ENCODE measurements around the gene CAB39L. TPM values are rescaled to one million over a fixed set of nuclear protein-coding genes. Genes with fewer than 3 reads are reported as not detected.

The CAB39L gene
- polyA plus RNA-seq, 1 donor from 2014 or later = 40.3 TPM

DNA sequence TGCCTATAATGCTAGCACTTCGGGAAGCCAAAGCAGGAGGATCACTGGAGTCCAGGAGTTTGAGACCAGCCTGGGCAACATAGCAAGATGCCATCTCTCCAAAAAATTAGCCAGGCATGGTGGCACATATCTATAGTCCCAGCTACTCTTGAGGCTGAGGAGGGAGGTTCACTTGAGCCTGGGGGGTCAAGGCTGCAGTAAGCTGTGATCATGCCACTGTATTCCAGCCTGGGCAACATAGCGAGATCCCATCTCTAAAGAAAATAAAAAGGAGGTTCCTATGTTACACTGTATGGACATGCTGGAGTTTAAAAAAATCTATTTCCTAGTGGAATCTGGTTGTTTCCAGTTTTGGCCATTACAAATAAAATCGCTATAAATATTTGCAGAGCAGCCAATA, 2.6 kb downstream of the CAB39L start:
- no peak overlapping the region for H3K27ac ChIP-seq (ENCODE audit: low read length)

GRCh38 chr13:49439609-49440008, 4.3 kb downstream of the CAB39L start:
- Histone ChIP-seq H3K9ac (ENCODE audit: low read length) (no peak overlapping the region), H3F3A (ENCODE audit: insufficient read depth, low read length, poor library complexity, severe bottlenecking) (no peaks in the 10 kb centered on the region), H3K36me3 (ENCODE audit: insufficient read depth, low read length) (no peaks in the 10 kb centered on the region), H2AFZ (ENCODE audit: low read depth, low read length) (no peak overlapping the region), H3K4me2 (ENCODE audit: low read length) (no peak overlapping the region), H3K9me2 (ENCODE audit: insufficient read depth, low read length) (no peaks in the 10 kb centered on the region), H3K27me3 (ENCODE audit: insufficient read depth, low read depth, low read length) (no peaks in the 10 kb centered on the region), H3K79me2 (replicated peaks; ENCODE audit: insufficient read depth, low read length) (peaks cover 11% of the 10 kb centered on the region), H3K27ac (ENCODE audit: low read length) (no peak overlapping the region), H3K4me3 (ENCODE audit: low read length) (no peak overlapping the region), H3K9me3 (ENCODE audit: low read length) (no peaks in the 10 kb centered on the region), H4K20me1 (ENCODE audit: insufficient read depth) (no peaks in the 10 kb centered on the region)
- TF ChIP-seq TAF1 (IDR thresholded peaks at IDR 0.05; ENCODE audit: low read depth) (no peak), EZH2 (IDR thresholded peaks at IDR 0.05; ENCODE audit: borderline replicate concordance, insufficient read depth, low read length, poor library complexity, severe bottlenecking) (no peak), EP300 (conservative IDR thresholded peaks at IDR 0.05; ENCODE audit: poor library complexity, severe bottlenecking) (no peak), POLR2AphosphoS5 (IDR thresholded peaks at IDR 0.05) (no peak)
- TF ChIP-seq, protein P1, sequence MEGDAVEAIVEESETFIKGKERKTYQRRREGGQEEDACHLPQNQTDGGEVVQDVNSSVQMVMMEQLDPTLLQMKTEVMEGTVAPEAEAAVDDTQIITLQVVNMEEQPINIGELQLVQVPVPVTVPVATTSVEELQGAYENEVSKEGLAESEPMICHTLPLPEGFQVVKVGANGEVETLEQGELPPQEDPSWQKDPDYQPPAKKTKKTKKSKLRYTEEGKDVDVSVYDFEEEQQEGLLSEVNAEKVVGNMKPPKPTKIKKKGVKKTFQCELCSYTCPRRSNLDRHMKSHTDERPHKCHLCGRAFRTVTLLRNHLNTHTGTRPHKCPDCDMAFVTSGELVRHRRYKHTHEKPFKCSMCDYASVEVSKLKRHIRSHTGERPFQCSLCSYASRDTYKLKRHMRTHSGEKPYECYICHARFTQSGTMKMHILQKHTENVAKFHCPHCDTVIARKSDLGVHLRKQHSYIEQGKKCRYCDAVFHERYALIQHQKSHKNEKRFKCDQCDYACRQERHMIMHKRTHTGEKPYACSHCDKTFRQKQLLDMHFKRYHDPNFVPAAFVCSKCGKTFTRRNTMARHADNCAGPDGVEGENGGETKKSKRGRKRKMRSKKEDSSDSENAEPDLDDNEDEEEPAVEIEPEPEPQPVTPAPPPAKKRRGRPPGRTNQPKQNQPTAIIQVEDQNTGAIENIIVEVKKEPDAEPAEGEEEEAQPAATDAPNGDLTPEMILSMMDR (IDR thresholded peaks at IDR 0.05; ENCODE audit: poor library complexity, severe bottlenecking) = no peak
- TF ChIP-seq, protein P2, sequence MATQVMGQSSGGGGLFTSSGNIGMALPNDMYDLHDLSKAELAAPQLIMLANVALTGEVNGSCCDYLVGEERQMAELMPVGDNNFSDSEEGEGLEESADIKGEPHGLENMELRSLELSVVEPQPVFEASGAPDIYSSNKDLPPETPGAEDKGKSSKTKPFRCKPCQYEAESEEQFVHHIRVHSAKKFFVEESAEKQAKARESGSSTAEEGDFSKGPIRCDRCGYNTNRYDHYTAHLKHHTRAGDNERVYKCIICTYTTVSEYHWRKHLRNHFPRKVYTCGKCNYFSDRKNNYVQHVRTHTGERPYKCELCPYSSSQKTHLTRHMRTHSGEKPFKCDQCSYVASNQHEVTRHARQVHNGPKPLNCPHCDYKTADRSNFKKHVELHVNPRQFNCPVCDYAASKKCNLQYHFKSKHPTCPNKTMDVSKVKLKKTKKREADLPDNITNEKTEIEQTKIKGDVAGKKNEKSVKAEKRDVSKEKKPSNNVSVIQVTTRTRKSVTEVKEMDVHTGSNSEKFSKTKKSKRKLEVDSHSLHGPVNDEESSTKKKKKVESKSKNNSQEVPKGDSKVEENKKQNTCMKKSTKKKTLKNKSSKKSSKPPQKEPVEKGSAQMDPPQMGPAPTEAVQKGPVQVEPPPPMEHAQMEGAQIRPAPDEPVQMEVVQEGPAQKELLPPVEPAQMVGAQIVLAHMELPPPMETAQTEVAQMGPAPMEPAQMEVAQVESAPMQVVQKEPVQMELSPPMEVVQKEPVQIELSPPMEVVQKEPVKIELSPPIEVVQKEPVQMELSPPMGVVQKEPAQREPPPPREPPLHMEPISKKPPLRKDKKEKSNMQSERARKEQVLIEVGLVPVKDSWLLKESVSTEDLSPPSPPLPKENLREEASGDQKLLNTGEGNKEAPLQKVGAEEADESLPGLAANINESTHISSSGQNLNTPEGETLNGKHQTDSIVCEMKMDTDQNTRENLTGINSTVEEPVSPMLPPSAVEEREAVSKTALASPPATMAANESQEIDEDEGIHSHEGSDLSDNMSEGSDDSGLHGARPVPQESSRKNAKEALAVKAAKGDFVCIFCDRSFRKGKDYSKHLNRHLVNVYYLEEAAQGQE (IDR thresholded peaks at IDR 0.05; ENCODE audit: borderline replicate concordance) = no peak

More for the DNA sequence above, 2.6 kb downstream of the CAB39L start:
- Histone ChIP-seq H3K36me3 (ENCODE audit: insufficient read depth, low read length) (no peaks in the 10 kb centered on the region), H3K79me2 (replicated peaks; ENCODE audit: insufficient read depth, low read length) (peaks cover 13% of the 10 kb centered on the region), H3K4me3 (ENCODE audit: low read length) (no peak overlapping the region), H3K27me3 (ENCODE audit: insufficient read depth, low read depth, low read length) (no peaks in the 10 kb centered on the region), H3K4me2 (ENCODE audit: low read length) (no peak overlapping the region), H3K9ac (ENCODE audit: low read length) (no peak overlapping the region), H3K9me3 (ENCODE audit: low read length) (no peaks in the 10 kb centered on the region), H3K9me2 (ENCODE audit: insufficient read depth, low read length) (no peaks in the 10 kb centered on the region), H3F3A (ENCODE audit: insufficient read depth, low read length, poor library complexity, severe bottlenecking) (no peaks in the 10 kb centered on the region), H2AFZ (ENCODE audit: low read depth, low read length) (no peak overlapping the region), H4K20me1 (ENCODE audit: insufficient read depth) (no peaks in the 10 kb centered on the region)
- TF ChIP-seq, protein P2 (IDR thresholded peaks at IDR 0.05; ENCODE audit: borderline replicate concordance) = no peak
- no peak for TF ChIP-seq SMC3 (conservative IDR thresholded peaks at IDR 0.05; ENCODE audit: poor library complexity)
- TF ChIP-seq EP300 (conservative IDR thresholded peaks at IDR 0.05; ENCODE audit: poor library complexity, severe bottlenecking) = no peak
- no peak for TF ChIP-seq POLR2AphosphoS5 (IDR thresholded peaks at IDR 0.05)
- no peak for TF ChIP-seq MXI1 (conservative IDR thresholded peaks at IDR 0.05; ENCODE audit: poor library complexity, severe bottlenecking)
- TF ChIP-seq EZH2 (IDR thresholded peaks at IDR 0.05; ENCODE audit: borderline replicate concordance, insufficient read depth, low read length, poor library complexity, severe bottlenecking) = no peak
- no peak for TF ChIP-seq RAD21 (conservative IDR thresholded peaks at IDR 0.05)
- no peak for TF ChIP-seq TAF1 (IDR thresholded peaks at IDR 0.05; ENCODE audit: low read depth)
- TF ChIP-seq, protein P1 (IDR thresholded peaks at IDR 0.05; ENCODE audit: poor library complexity, severe bottlenecking) = no peak
